ENCODE data around the gene HJURP.

HJURP gene

DNA sequence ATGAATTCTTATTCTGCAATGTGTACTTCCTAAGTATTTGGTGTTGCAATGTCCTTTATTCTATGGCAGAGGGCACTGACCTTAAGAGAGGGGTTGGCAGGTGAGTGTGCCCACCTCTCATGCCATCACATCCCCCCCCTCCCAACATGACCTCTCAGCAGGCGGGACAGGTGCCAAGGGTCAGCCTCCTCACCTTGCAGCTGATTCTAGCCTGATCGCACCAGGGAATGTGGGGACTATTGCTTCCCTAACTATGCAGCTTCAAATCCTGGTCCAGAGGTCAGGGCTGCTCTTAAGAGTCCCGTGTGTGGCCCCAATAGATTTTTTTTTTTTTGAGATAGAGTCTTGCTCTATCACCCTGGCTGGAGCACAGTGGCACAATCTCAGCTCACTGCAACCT, 9.5 kb downstream of the HJURP start:
- TF ChIP-seq, protein P1, sequence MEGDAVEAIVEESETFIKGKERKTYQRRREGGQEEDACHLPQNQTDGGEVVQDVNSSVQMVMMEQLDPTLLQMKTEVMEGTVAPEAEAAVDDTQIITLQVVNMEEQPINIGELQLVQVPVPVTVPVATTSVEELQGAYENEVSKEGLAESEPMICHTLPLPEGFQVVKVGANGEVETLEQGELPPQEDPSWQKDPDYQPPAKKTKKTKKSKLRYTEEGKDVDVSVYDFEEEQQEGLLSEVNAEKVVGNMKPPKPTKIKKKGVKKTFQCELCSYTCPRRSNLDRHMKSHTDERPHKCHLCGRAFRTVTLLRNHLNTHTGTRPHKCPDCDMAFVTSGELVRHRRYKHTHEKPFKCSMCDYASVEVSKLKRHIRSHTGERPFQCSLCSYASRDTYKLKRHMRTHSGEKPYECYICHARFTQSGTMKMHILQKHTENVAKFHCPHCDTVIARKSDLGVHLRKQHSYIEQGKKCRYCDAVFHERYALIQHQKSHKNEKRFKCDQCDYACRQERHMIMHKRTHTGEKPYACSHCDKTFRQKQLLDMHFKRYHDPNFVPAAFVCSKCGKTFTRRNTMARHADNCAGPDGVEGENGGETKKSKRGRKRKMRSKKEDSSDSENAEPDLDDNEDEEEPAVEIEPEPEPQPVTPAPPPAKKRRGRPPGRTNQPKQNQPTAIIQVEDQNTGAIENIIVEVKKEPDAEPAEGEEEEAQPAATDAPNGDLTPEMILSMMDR (IDR thresholded peaks at IDR 0.05; ENCODE audit: insufficient read depth, low read depth, low read length, missing control alignments), result no peak
- DNase-seq (ENCODE audit: low read depth), result no peak
- H3K4me3 ChIP-seq (ENCODE audit: low read length), result no peak overlapping the region

DNA sequence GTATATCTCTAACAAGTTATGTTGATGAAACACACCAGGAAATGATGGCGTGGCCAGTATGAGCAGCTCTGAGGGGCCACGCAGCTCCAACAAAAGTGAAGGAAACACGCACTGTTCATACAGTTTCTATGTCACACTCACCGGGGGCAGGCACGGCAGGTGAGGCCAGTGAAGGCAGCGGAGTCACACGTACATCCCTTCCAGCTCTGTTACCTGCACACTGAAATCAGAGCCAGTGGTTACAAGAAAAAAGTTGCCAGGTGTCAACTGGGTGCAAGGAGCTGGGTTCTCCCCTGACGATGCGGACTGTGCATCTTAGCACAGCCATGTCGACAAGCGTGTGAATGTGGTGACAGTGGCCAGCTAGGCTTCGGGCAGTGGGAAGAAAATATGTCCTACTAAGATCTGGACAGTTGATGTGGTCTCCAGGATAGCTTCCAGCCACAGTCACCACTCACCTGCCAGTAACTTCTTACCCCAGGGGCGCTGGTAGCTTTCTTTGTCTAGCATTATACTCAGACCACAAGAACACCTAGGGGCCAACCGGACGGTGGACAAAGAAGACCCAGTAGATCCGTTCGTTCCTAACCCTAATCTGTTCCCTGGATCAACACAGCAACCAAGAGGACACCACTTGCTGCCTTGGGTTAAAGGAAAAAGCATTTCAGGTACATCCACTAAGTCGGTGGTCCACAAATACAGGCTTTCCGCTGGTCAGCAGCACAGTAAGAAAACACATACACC, 10.1 kb downstream of the HJURP start:
- no peak for DNase-seq (ENCODE audit: low read depth)
- H3K4me3 ChIP-seq (ENCODE audit: low read length), result no peak overlapping the region
- TF ChIP-seq, protein P1 (IDR thresholded peaks at IDR 0.05; ENCODE audit: insufficient read depth, low read depth, low read length, missing control alignments), result no peak

DNA sequence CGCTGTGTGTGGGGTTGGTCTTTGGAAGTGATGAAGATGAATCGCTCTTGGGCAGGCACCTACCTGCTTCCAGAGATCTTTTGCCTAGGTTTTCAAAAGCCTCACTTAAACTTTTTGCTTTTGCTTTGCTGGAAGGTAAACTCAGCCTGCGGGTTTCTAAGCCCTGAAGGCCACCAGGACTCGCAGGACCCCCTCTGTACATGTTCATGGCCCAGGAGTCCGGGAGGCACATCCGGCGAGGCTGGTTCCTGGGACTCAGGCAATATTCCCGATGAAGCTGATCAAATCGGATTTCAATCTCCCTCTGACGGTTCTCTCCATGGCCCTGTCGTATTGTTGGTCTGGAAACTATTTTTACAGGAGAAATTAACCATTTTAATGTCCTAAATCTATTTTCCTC, 13.2 kb downstream of the HJURP start:
- no peak for DNase-seq (ENCODE audit: low read depth)
- TF ChIP-seq, protein P1 (IDR thresholded peaks at IDR 0.05; ENCODE audit: insufficient read depth, low read depth, low read length, missing control alignments), result no peak
- no peak overlapping the region for H3K4me3 ChIP-seq (ENCODE audit: low read length)

DNA sequence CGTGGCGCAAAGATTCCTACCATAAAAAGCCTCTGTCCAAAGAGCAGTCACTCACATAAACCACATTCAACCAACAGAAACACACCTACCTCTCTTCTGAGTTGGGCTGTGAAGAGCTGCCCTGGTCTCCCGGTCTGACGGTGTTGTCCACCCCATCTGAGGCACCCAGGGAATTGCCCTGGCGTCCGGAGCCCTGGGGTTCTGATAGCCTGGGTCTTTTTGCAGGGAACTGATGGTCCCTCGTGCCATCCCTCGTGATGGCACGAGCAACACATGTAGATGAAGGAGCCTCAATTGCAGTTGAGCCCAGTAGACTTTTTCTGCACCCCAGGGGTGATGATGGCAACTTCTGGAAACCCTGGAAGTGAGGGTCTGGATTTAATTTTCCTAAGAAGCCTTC, 13.8 kb downstream of the HJURP start:
- H3K4me3 ChIP-seq (ENCODE audit: low read length), result no peak overlapping the region
- DNase-seq (ENCODE audit: low read depth), result no peak
- TF ChIP-seq, protein P1 (IDR thresholded peaks at IDR 0.05; ENCODE audit: insufficient read depth, low read depth, low read length, missing control alignments), result no peak

DNA sequence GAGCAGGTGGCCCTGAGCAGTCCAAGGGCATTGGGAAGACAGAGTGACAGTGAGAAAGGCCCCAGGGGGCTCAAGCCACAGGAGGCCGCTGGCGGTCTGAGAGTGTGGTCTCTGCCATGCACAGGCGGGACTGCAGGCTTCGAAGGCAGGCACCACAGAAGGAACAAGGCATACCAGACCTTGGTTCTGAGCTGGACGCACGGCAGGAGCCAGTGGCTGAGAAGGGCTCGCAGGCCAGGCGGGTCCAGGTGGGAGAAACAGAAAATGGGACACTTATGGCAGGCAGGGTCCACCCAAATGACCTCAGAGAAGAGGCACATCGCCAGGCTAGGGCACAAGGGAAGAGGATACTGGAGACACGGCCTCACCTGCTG, 14.9 kb downstream of the HJURP start:
- H3K4me3 ChIP-seq (ENCODE audit: low read length), result no peak overlapping the region
- DNase-seq (ENCODE audit: low read depth), result no peak
- TF ChIP-seq, protein P1 (IDR thresholded peaks at IDR 0.05; ENCODE audit: insufficient read depth, low read depth, low read length, missing control alignments), result no peak

DNA sequence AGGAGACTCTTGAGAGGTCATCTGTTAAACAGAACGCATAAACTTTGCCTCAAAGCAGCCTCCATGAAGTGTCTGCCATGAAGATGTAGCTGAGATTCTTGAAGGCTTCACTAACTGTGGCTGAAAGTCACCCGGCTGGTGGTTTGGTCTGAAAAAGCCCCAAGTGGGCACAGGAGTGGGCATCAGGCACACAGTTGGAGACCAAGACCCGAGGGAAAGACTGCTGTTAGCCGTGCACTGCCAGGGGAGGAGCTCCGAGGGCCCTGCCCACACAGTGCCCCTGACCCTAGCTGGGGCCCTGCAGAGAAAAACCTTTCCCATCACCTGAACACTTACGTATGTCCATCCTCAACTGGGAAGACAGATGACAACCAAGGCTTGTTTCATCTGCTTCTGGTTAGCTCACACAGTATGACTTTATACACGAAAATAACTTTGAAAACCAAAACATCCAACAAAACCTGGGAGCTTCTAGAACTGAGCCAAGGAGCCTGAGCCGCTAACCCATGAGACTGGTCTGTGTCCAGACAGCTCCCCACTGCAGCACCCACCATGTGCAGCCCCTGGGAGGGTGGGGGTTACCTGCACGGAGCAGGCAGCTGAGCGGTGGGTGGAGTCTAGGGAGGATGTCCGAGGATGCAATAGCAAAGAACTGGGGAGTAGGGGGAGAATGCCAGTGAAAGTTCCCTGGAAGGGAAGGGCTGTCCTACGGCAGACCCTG, 15.4 kb downstream of the HJURP start:
- TF ChIP-seq, protein P1 (IDR thresholded peaks at IDR 0.05; ENCODE audit: insufficient read depth, low read depth, low read length, missing control alignments), result no peak
- no peak overlapping the region for H3K4me3 ChIP-seq (ENCODE audit: low read length)
- no peak for DNase-seq (ENCODE audit: low read depth)

Measured in epithelial cell of esophagus (primary cell).